H9 (cell line): ENCODE results near the gene CDH4. TPM values are rescaled to one million over a fixed set of nuclear protein-coding genes. Genes with fewer than 3 reads are reported as not detected.

Experiments
- DNase-seq: peaks from one replicate; pipeline ENCODE4 v3.0.0-alpha.2; 2017
- H2AFZ ChIP-seq: one replicate; pipeline ENCODE4 v1.6.1; 2013; ENCODE audit warnings: mild to moderate bottlenecking, low read length, control low read depth, moderate library complexity
- H2AK5ac ChIP-seq: 2 replicates; pipeline ENCODE4 v1.6.1; 2013; ENCODE audit warnings: low read length, control low read depth, mixed read lengths; ENCODE audit not compliant: insufficient read length
- H2BK120ac ChIP-seq: one replicate; pipeline ENCODE4 v1.6.1; 2013; ENCODE audit warnings: low read depth, mild to moderate bottlenecking, low read length, control low read depth, inconsistent platforms; ENCODE audit not compliant: poor library complexity, severe bottlenecking
- H2BK12ac ChIP-seq: 2 replicates; pipeline ENCODE4 v1.6.1; 2013; ENCODE audit warnings: low read length, control low read depth, mixed read lengths, low read depth; ENCODE audit not compliant: insufficient read length
- H2BK15ac ChIP-seq: 2 replicates; pipeline ENCODE4 v1.6.1; 2013; ENCODE audit warnings: low read depth, low read length, control low read depth
- H2BK20ac ChIP-seq: one replicate; pipeline ENCODE4 v1.6.1; 2013; ENCODE audit warnings: low read depth, mild to moderate bottlenecking, low read length, control low read depth, inconsistent platforms; ENCODE audit not compliant: poor library complexity, severe bottlenecking
- H2BK5ac ChIP-seq: 2 replicates; pipeline ENCODE4 v1.6.1; 2013; ENCODE audit warnings: low read length, control low read depth, mixed read lengths; ENCODE audit not compliant: insufficient read length
- H3K14ac ChIP-seq: 2 replicates; pipeline ENCODE4 v1.6.1; 2013; ENCODE audit warnings: low read length, control low read depth; ENCODE audit not compliant: insufficient read depth
- H3K18ac ChIP-seq: 2 replicates; pipeline ENCODE4 v1.6.1; 2013; ENCODE audit warnings: low read depth, mild to moderate bottlenecking, mixed read lengths, low read length, control low read depth; ENCODE audit not compliant: insufficient read length
- H3K23ac ChIP-seq: 2 replicates; pipeline ENCODE4 v1.6.1; 2013; ENCODE audit warnings: low read length, control low read depth, mixed read lengths, low read depth; ENCODE audit not compliant: insufficient read length
- H3K23me2 ChIP-seq: 2 replicates; pipeline ENCODE4 v1.6.1; 2013; ENCODE audit warnings: low read depth, mild to moderate bottlenecking, mixed read lengths, low read length, control low read depth; ENCODE audit not compliant: insufficient read length, poor library complexity, severe bottlenecking
- H3K27ac ChIP-seq: 2 replicates; pipeline ENCODE4 v1.5.1; 2013; ENCODE audit warnings: low read length, control low read depth, mixed read lengths, low read depth; ENCODE audit not compliant: insufficient read length
- H3K27me3 ChIP-seq: 2 replicates; pipeline ENCODE4 v1.6.1; 2013; ENCODE audit warnings: low read length, control low read depth, inconsistent platforms; ENCODE audit not compliant: insufficient read depth
- H3K4ac ChIP-seq: 2 replicates; pipeline ENCODE4 v1.6.1; 2013; ENCODE audit warnings: low read depth, mild to moderate bottlenecking, control low read depth, inconsistent platforms, low read length, moderate library complexity
- H3K4me1 ChIP-seq: 2 replicates; pipeline ENCODE4 v1.6.1; 2013; ENCODE audit warnings: low read length, control low read depth, inconsistent platforms; ENCODE audit not compliant: insufficient read depth
- H3K4me2 ChIP-seq: 2 replicates; pipeline ENCODE4 v1.6.1; 2013; ENCODE audit warnings: low read length, control low read depth, mixed read lengths; ENCODE audit not compliant: insufficient read length, insufficient read depth
- H3K56ac ChIP-seq: 2 replicates; pipeline ENCODE4 v1.6.1; 2013; ENCODE audit warnings: low read depth, mild to moderate bottlenecking, mixed read lengths, low read length, control low read depth; ENCODE audit not compliant: insufficient read length
- H3K79me1 ChIP-seq: 2 replicates; pipeline ENCODE4 v1.6.1; 2013; ENCODE audit warnings: low read depth, mild to moderate bottlenecking, moderate library complexity, low read length, control low read depth, inconsistent platforms; ENCODE audit not compliant: insufficient read depth, poor library complexity, severe bottlenecking
- H3K79me2 ChIP-seq: 2 replicates; pipeline ENCODE4 v1.6.1; 2013; ENCODE audit warnings: low read length, control low read depth, inconsistent platforms; ENCODE audit not compliant: insufficient read depth
- H3K9ac ChIP-seq: 2 replicates; pipeline ENCODE4 v1.6.1; 2013; ENCODE audit warnings: low read length, control low read depth, mixed read lengths; ENCODE audit not compliant: insufficient read length; ENCODE audit errors: extremely low read depth
- H3K9me3 ChIP-seq: one replicate; pipeline ENCODE4 v1.6.1; 2013; ENCODE audit warnings: low read depth, low read length, inconsistent platforms; ENCODE audit not compliant: control insufficient read depth
- H3T11ph ChIP-seq: one replicate; pipeline ENCODE4 v1.6.1; 2013; ENCODE audit warnings: mild to moderate bottlenecking, low read length, control low read depth, inconsistent platforms
- H4K20me1 ChIP-seq: one replicate; pipeline ENCODE4 v1.6.1; 2013; ENCODE audit not compliant: control insufficient read depth, insufficient read length, insufficient read depth
- H4K5ac ChIP-seq: 2 replicates; pipeline ENCODE4 v1.6.1; 2013; ENCODE audit warnings: low read depth, mild to moderate bottlenecking, mixed read lengths, low read length, control low read depth; ENCODE audit not compliant: insufficient read length
- H4K8ac ChIP-seq: replicated peaks from 2 replicates; pipeline ENCODE4 v1.6.1; 2013; ENCODE audit warnings: low read length, control low read depth, mixed read lengths, low read depth; ENCODE audit not compliant: insufficient read length
- H4K91ac ChIP-seq: 2 replicates; pipeline ENCODE4 v1.6.1; 2013; ENCODE audit warnings: low read depth, mild to moderate bottlenecking, moderate library complexity, mixed read lengths, low read length, control low read depth; ENCODE audit not compliant: insufficient read length
- H3K27ac Mint-ChIP-seq, 3 experiments: 2 replicates in 2 of 3; 3 replicates in 1 of 3; pipeline ENCODE4 v1.8.0; 2020 to 2021; ENCODE audit warnings: mixed read lengths in 3 of 3, mild to moderate bottlenecking in 1 of 3, moderate library complexity in 1 of 3
- H3K27me3 Mint-ChIP-seq: 2 replicates; pipeline ENCODE4 v1.8.0; 2021; ENCODE audit warnings: low read depth, mild to moderate bottlenecking, moderate library complexity, mixed read lengths
- H3K36me3 Mint-ChIP-seq, 3 experiments: 2 replicates in 2 of 3; 3 replicates in 1 of 3; pipeline ENCODE4 v1.8.0; 2020 to 2021; ENCODE audit warnings: low read depth in 3 of 3, mixed read lengths in 3 of 3; ENCODE audit not compliant: insufficient read depth in 1 of 3
- H3K4me1 Mint-ChIP-seq, 2 experiments: 2 replicates each; pipeline ENCODE4 v1.8.0; 2020; ENCODE audit warnings: mixed read lengths in 2 of 2
- H3K4me3 Mint-ChIP-seq, 2 experiments: 2 replicates in 1 of 2; 3 replicates in 1 of 2; pipeline ENCODE4 v1.8.0; 2020 to 2021; ENCODE audit warnings: mild to moderate bottlenecking in 2 of 2, mixed read lengths in 2 of 2, moderate library complexity in 1 of 2
- H3K9me3 Mint-ChIP-seq, 2 experiments: 2 replicates in 1 of 2; 3 replicates in 1 of 2; pipeline ENCODE4 v1.8.0; 2020; ENCODE audit warnings: mild to moderate bottlenecking in 2 of 2, mixed read lengths in 2 of 2, moderate library complexity in 1 of 2
- WGBS: extraction: QIAGEN DNeasy Blood & Tissue Kit; methylation state at CpG from one replicate; pipeline ENCODE4 v1.1.7; 2013; ENCODE audit warnings: missing lambda C conversion rate, low lambda C conversion rate, mixed read lengths; ENCODE audit not compliant: insufficient read length; ENCODE audit errors: extremely low coverage; 5-methylcytosine and 5-hydroxymethylcytosine counted together
- total RNA-seq: library from RNA; stranded (reverse); gene quantifications from 2 replicates; pipeline ENCODE4 v1.2.1, GENCODE V29; 2021
- TF ChIP-seq, protein P1 (sequence below): fragments of 200-600 bp; sonication (generic); conservative IDR thresholded peaks from 3 replicates; pipeline ENCODE4 v1.8.0; 2021; ENCODE audit warnings: antibody characterized with exemption, mild to moderate bottlenecking

The CDH4 gene
- total RNA-seq, 1 experiment from 2014 or later = 3.0 TPM

- H3K14ac ChIP-seq = no peak overlapping the region
- peaks cover 22% of the 10 kb centered on the region for H3K27me3 Mint-ChIP-seq
- H3K27ac ChIP-seq = no peak overlapping the region
These were observed 604.8 kb downstream of the CDH4 start for GRCh38 chr20:61856626-61857413.

More at GRCh38 chr20:61856626-61857413, 604.8 kb downstream of the CDH4 start:
- Histone ChIP-seq H3K9ac (no peak overlapping the region), H3K18ac (no peak overlapping the region), H3K27me3 (no peaks in the 10 kb centered on the region; the same call in 1 of the 2 replicates), H3T11ph (no peak overlapping the region), H3K4me1 (no peaks in the 10 kb centered on the region), H2AFZ (no peak overlapping the region), H4K5ac (no peak overlapping the region), H3K4me2 (no peak overlapping the region), H2BK20ac (no peak overlapping the region), H4K91ac (no peak overlapping the region), H2BK12ac (no peak overlapping the region), H2BK15ac (no peak overlapping the region), H3K56ac (no peak overlapping the region), H3K23me2 (no peaks in the 10 kb centered on the region), H2AK5ac (no peak overlapping the region), H3K79me2 (no peaks in the 10 kb centered on the region), H3K4ac (no peak overlapping the region), H3K23ac (no peak overlapping the region), H2BK120ac (no peak overlapping the region), H2BK5ac (no peak overlapping the region), H4K20me1 (peaks cover 3% of the 10 kb centered on the region), H3K79me1 (no peaks in the 10 kb centered on the region), H4K8ac (no peak overlapping the region), H3K9me3 (no peaks in the 10 kb centered on the region)
- Mint-ChIP-seq H3K36me3 (no peaks in the 10 kb centered on the region), H3K4me3 (no peak overlapping the region), H3K27ac (no peak overlapping the region), H3K9me3 (no peaks in the 10 kb centered on the region), H3K4me1 (no peaks in the 10 kb centered on the region)
- TF ChIP-seq, protein P1, sequence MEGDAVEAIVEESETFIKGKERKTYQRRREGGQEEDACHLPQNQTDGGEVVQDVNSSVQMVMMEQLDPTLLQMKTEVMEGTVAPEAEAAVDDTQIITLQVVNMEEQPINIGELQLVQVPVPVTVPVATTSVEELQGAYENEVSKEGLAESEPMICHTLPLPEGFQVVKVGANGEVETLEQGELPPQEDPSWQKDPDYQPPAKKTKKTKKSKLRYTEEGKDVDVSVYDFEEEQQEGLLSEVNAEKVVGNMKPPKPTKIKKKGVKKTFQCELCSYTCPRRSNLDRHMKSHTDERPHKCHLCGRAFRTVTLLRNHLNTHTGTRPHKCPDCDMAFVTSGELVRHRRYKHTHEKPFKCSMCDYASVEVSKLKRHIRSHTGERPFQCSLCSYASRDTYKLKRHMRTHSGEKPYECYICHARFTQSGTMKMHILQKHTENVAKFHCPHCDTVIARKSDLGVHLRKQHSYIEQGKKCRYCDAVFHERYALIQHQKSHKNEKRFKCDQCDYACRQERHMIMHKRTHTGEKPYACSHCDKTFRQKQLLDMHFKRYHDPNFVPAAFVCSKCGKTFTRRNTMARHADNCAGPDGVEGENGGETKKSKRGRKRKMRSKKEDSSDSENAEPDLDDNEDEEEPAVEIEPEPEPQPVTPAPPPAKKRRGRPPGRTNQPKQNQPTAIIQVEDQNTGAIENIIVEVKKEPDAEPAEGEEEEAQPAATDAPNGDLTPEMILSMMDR = no peak
- DNase-seq = no peak
- no CpG with 5 or more reads among the region's 31 CpGs for WGBS
